Activated CD4-positive, CD25-positive, alpha-beta regulatory T cell treated with anti-CD3 and anti-CD28 coated beads, Interleukin-2, amount 50 U/mL, for 24 hours (primary cell): ENCODE measurements around the gene MMP10.

Experiments used
- ATAC-seq, 2 donors: fragments of 150-1000 bp; cut with Tn5 transposase; one replicate each; pipeline ENCODE4 v1.10.0; 2021; ENCODE audit warnings: mild to moderate bottlenecking in 1 of 2, moderate library complexity in 1 of 2

MMP10 gene

DNA sequence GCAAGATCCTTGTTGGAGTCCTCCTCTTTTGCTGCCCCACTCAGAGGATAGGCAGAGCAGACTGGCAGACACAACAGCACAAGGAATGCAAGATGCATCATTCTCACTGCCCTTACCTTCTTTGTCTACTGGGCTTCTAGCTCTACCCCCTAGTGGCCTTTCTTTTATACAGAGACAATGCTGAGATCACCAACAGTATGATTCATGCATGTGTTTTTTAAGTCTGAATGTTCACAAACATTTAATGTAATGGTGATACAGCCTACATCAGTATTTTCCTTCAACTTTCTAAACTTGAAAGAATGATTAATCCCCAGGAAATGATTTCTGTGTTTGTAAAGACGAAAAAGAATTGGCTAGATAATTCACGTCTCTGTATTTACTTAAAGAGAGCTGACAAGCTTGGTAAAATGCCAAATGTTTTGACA lies at the start of gene MMP10:
MMP10 (minus strand) TSS at position 138 of the 428 bp plus-strand sequence; CDS start at position 101, 37 bp downstream.
- no peak for ATAC-seq

DNA sequence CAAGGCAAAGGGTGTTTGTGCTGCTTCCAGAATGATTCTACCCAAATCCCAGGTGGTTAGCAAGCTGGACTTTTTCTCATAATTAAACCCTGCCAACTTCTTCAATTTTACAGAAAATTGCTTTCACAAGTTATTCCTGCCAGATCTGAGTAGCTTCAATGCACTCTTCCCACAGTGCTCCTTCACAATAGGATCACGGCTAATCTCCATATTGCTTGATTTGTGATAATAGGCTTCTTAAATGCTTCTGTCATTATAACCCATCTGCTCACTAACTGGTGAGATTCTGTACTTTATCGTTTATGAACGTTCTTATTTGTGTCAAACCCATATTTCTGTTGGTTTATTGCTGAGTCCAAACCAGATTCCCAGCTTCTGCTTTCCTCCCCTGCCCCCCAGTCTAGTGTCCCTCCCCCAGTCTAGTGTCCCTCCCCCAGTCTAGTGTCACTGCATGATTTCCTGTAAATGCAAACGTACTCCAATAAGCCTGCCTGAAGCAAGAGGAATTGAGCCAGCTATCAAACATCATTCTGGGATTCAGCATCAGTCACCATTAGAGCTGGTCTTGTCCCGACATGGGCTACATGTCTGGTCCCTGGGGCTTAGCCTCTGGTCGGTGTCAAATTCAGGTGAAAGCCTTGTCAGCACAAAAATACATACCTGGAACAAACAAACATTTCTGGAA lies 49.0 kb upstream of the MMP10 start:
- no peak for ATAC-seq

DNA sequence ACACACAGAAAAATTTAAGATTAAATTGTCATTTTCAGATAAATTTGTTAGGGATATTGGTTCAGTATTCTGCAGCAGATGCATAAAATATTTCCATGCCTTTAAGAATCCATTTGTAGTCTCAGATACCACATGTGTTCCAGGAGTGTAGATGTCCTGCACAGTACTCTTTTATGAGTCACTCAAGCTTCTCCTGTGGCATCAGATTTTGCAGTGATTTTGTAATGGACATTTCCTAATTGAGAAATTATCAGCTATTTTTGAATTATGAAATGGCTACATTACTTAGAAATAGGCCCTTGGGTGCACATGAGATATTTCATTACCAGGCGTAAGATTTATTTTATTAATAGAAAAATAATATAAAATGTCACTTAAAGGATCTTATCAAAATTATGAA lies 44.1 kb upstream of the MMP10 start:
- no peak for ATAC-seq

DNA sequence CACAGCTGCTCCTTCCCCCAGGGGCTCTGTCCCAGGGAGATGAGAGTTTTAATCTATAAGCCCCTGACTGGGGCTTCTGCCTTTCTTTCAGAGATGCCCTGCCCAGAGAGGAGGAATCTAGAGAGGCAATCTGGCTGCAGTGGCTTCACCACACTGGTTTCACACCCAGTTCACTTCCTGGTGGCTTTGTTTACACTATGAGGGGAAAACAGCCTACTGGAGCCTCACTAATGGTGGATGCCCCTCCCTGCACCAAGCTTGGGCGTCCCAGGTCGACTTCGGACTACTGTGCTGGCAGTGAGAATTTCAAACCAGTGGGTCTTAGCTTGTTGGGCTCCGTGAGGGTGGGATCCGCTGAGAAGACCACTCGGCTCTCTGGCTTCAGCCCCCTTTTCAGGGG lies 39.1 kb upstream of the MMP10 start:
- ATAC-seq, result no peak

DNA sequence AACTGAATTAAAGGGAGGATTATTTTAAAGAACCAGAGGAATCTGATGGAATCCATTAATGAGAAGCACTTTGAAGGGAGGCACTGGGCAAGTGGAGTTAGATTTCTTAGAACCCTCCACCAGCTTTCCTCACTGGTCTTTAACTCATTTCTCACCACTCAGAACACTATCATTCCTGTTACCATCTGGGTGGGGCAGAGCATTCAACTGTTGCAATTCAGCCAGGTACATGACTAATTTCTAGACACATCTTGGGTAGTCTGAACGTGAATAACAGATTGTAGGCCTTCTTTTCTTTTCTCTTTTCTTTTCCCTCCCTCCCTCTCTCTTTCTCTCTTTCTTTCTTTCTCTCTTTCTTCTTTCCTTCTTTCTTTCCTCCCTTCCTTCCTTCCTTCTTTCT lies 33.1 kb upstream of the MMP10 start:
- ATAC-seq, result no peak

DNA sequence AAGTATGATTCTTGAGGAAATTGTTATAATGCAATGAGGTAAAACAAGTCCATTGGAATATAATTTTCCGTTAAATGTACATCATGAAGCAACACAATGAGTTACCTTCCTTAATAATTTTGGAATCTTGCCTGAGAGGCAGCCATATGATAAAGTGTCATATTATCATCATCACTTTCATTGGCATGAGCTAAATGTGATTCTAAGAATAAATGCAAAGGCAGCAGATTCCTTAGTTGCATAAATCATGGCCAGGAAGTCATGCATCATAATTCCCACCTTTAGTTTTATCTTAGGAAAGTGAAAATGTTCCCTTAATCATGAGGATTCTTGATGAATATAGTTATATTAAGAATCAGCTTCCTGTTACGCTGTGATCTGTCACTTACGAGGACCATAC lies 31.8 kb upstream of the MMP10 start:
- ATAC-seq, result no peak

DNA sequence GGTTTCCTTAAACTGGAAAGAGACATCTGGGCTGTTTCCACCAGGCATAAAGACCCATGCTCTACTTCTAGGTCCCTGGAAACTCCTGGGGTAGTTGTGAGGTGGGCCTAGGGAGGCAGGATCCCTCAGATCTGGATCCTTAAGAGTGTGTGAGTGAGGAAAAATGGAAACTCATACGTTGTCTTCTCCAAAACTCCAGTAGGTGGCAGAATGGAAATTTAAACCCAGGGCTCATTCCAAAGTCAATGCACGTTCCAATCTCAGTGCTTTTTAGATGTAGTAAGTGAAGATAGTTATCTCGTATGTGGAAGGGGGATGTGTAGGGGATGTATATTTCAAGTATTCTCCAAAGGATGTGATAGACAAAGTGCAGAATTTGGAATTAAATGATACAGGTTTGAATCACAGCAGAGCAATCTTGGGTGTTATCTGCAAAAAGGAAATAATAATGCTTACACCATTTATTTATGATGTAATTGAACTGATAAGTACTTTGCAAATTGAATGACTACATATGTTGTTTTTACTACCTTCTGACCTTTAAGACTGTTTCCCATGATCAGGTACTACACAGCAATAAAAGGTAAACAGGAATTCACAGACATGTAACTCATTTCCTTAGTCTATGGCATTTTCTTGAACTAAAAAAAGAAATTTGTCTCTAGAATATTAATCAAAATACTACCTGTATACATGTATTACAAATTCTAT lies 30.7 kb upstream of the MMP10 start:
- ATAC-seq, result no peak

DNA sequence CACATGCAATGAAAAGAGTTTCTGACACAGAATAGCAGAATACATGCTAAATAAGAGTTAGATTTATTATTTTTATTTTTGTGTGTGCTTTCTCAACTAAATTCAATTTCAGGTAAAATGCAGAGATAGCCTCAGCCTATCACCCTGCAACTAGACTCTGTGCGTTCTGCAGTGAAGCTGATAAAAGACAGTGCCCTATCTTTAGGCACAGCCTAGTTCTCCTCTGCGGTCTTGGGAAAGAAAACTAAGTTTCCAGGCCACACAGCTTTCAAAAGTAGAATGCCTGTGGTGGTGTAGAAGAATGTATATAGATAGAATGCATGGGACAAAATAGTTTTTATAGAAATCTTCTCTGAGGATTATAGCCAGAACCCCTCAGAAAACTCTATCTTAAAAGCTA lies 29.5 kb upstream of the MMP10 start:
- no peak for ATAC-seq

DNA sequence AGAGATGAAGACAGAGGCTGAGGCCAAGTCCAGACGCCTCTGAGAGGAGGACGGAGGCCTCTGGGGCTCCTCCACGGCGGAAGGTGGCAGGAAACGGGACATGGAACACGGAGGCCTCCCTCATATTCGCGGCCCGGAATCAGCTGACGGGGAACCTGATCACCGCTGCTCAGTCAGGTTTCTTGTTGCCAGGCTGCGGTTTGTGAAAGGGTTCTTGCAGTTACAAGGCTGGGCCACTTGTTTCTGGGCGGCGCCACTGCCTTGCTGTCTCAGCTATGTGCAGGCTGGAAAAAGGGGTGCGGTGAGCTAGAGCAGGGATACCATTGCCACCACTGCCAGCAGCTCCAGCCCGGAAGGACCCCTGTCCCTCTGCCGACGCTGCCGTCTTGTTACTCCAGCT lies 27.5 kb upstream of the MMP10 start:
- no peak for ATAC-seq

DNA sequence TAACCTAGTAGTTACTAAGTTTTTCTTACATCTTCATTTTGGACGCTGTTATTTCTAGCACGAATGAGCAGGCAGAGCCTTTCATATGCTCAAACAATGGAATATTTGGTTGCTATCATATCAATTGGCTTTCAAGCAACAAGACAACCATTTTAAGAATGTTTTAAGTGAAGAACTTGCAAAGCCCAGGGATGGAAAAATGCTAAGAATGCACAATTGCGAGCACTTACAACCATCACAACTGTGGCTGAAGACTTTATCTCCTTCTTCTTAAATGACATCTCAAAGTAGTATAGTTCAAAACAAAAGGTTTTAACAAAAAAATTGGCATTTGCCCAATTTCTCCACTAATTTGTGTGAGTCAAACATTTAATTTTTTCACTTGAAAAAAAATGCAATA lies 25.9 kb upstream of the MMP10 start:
- ATAC-seq, result no peak

DNA sequence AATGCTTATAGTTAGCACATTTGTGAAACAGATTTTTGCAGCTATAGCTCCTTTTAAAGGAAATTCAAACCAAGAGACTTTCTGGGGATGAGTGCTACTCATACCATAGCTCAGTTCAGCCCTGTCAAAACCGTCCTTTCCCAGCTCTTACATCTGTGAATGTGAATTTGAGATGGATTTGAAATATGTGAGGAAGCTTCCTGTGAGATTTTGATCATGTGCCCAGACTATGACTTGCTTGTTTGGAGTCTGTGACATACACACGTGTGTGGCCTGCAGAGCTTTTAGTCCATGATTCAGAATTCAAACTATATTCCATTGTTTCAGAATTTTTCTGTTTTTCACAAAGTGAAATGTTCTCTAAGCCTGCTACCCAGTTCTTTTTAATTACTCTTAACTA lies 21.9 kb upstream of the MMP10 start:
- no peak for ATAC-seq

DNA sequence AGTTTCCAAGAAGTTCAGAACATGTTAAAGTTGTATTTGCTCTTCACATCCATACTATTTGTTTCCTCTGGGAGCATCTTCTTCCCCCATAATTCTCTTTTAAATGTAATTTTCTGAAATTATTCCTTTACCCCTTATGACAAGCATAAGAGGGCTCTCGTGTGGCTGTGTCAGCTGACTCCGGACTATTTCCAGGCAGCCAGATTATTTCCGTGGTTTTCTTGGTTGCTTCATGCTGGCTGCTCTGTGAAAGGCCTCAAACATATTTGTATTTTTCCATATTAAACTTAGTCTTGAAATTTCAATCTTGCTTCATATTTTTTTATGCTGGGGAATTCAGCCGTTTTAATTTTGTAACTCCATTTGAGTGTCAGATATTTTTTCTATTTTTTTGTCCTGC lies 20.3 kb upstream of the MMP10 start:
- no peak for ATAC-seq

DNA sequence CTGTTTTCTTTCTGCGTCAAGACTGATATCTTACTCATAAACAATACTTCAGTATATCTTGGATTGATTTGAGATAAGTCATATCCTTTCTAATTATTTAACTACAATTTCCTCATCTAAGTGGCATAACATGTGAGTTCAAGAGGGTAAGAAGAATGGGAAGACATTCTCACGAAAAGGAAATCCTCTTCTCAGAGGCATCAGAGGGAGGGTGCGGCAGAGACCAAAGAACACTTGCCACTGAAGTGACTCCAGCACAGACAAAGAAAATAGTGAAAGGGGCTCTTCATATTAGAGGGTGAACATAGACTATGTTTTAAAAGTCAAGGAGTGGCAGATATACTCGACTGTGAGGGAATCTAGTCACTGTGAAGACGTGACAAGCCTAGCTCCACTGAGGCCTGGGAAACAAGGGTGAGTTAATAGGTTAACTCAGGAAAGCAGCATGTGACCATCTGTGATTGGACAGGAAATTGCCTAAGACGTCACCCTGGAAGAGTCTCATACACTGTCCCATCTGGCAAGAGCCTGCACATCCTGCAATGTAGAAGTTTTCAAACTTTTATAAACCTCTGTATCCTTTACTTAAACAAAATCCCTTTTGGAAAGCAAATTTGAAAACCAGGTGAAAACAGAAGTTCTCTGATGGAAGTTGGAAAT lies 19.4 kb upstream of the MMP10 start:
- ATAC-seq, result no peak

DNA sequence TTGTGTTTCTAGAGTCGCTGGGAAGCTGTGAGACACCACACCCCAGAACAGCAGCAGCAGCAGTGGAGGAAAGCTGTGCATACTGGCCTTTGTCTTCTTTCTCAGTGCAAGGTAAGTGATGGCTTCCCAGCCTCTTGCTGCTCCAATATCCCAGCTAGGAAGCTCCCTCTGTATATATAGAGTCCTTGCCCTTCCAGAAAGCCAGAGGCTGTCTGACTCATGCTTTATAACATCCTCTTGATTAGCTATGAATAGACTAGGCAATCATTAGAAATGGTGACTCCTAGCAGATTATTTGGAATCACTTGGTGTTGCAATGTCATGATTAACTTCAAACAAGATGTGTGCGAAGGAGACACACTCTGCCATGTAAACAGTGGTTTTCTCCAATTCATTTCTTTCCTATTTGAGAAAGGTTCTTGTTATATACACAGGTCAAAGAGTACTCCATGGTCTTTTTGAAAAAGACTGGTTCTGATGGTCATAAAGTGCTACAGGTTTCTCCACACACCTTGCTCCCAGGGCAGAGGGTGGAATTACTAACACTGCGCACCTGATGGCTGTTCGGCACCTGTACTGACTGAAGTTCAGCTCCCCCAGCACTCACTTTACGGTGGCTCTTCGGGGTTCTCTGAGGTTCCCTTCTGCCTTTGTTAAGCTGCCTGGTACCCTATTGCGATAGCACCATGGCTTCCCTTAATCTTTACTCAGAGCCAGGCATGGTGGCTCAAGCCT lies 17.8 kb upstream of the MMP10 start, which contains the start of gene MMP1:
MMP1 (minus strand) TSS at position 149 of the 735 bp plus-strand sequence; CDS start at position 81, 68 bp downstream.
- ATAC-seq, result no peak

DNA sequence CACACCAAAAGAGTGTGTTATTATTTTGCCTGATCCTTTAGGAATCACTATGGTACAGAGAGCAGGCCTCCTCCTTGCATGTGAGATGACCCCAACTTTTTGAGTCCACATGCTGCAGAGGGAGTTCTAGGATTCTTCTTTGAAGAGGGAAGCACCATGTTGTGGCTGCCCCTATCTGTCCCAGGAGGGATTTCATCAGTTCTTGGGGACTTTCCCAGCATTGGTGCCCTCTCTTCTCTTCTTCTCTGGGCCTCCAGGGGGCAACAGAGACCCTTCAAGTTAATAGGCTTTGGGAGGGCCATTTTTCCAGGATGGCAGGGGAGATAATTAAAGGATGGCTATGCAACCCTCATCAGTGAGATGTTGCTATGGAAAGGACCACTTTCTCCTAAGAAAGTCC lies 14.0 kb upstream of the MMP10 start:
- peak in 1 of 2 donors; percentile 55 for ATAC-seq

DNA sequence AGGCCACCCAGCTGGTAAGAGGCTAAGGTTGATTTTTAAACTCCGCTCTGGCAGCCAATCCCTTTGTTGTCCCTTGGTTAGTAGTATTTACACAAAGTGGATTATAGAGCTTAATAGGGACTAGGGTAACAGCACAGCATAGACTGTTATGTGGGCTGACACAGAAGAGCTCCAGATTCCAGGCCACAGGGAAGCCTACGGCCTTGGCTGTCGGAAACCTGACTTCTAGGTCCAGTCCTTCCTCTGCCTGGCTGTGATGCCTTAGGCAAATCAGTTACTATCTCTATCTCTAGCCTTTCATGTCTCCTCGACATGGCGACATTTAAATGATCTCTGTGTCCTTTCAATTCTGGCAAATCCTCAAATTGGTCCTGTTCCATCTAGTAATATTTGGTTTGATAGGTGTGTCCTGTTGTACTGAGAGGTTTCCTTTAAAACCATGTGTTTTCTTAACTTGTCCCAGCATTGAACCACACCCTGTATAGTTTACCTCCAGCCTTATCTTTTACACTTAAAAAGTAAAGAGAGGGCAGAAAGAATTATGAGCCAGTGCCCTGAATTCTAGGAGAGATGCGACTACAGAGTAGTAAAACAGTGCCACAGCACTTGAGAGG lies 13.4 kb upstream of the MMP10 start:
- ATAC-seq, result no peak

DNA sequence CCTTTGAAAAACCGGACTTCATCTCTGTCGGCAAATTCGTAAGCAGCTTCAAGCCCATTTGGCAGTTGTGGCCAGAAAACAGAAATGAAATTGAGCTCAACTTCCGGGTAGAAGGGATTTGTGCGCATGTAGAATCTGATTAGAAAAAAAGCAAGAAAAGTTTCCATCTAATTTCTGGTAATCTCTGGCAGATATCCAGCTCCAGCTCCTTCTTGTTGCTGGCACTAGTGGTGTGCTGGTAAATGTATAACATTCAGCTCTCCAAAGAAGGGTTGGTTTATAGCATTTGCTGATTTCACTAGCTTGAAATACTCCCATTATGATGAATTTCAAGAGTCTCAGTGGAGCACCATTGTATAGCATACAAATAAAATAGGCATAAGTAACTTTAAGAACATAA lies 12.2 kb upstream of the MMP10 start:
- ATAC-seq, result no peak

DNA sequence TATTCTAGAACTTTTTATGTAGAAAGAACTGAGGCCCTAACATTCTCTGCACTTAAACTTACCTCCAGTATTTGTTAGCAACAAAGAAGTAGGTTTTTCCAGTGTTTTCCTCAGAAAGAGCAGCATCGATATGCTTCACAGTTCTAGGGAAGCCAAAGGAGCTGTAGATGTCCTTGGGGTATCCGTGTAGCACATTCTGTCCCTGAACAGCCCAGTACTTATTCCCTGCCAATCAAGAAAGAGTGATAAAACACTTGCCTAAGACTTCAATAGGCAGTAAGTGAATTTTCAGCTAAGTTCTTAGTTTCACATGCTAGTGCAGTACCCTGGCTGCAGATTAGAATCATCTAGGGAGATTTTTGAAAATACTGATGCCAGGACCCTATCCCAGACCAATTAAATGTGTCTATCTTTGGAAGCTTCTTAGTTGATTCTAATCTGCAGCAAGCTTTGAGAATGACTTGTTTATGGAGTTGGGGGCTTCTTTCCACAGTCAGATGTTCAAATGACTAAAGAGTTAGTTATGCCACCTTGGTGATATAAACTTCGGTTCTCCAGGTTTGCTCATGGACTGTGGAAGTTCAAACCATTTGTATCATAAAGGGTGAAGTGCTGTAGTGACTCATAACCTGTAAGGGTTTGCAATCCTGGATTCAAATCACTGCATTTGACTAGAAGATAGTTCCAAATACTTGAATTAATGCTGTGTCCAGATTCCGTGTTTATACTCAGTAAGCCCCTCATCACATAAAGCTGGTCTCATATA lies 11.0 kb upstream of the MMP10 start:
- no peak for ATAC-seq

DNA sequence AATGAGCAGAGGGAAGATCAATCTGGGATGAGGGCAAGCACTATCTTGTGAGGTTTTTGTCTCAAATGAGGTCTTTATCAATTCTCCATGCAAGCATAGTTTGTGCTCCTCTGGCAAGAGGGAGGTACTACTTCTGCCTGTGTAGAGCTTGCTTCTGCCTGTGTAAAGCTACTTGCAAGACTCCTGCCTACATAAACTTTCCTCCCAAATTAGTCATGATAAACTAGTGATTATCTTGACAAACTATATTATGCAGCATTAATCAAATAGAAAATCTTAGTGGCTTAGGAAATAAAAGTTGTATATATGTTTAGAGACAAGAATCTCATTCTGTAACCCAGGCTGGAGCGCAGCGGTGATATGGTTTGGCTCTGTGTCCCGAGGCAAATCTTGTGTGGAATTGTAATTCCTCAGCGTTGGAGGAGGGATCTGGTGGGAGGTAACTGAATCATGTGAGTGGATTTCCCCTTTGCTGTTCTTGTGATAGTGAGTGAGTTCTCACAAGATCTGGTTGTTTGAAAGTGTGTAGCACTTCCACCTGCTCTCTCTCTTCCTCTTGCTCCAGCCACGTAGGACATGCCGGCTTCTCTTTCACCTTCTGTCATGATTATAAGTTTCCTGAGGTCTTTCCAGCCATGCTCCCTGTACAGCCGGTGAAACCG lies 8.0 kb upstream of the MMP10 start:
- no peak for ATAC-seq

DNA sequence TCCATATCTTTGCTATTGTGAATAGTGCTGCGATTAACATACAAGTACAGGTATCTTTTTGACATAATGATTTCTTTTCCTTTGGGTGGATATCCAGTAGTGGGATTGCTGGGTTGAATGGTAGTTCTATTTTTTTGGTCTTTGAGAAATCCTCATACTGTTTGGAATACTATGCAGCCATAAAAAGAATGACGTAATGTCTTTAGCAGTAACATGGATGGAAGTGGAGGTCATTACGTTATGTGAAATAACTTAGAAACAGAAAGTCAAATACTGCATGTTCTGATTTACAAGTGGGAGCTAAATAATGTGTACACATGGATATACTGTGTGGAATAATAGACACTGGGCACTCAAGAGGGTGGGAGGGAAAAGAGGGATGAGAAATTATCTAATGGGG lies 4.0 kb upstream of the MMP10 start:
- no peak for ATAC-seq

DNA sequence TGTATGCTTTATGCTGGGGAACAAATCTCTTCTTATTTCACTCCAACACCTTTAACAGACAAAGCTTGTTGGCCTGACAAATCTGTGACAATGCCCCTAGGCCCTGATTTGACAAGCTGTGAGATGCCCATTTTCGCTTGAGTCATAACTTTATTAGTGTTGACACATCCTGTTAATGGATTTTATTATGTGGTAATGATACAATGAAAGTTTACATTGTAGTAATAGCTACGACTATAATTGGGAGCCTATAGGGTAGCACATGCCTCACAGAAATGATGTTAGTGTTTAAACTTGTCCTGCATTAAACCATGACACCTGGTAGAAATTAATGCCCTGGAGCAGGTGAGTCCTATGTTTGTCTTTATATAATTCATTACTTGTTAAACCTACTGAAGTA lies 3.3 kb upstream of the MMP10 start:
- ATAC-seq, result no peak
